EL (cell line): ENCODE measurements around the gene TMEM43.
"Not testable (repeated sequence)": the region's sequence is repeated elsewhere in the genome, so short reads cannot be mapped to it uniquely, and the experiment has no call there.

Source experiments
- DNase-seq: peaks from one replicate; pipeline ENCODE4 v3.0.0-alpha.2; 2016

The TMEM43 gene

GRCh38 chr3:14124615-14125192 is at the start of gene TMEM43, which contains the start of gene CHCHD4:
Gene TMEM43 (plus strand): TSS chr3:14125052. CDS start chr3:14125194, 142 bp downstream.
Gene CHCHD4 (minus strand): TSS chr3:14124870. CDS start chr3:14124676, 194 bp downstream.
- peak; percentile 99 for DNase-seq

GRCh38 chr3:14075233-14075632 is 49.6 kb upstream of the TMEM43 start:
- not testable (repeated sequence) for DNase-seq

- DNase-seq = no peak
Measured at GRCh38 chr3:14077310-14077709, 47.5 kb upstream of the TMEM43 start.

GRCh38 chr3:14082108-14082657 is 42.7 kb upstream of the TMEM43 start:
- DNase-seq = no peak

GRCh38 chr3:14087461-14087860 is 37.4 kb upstream of the TMEM43 start:
- not testable (repeated sequence) for DNase-seq

- not testable (repeated sequence) for DNase-seq
Measured at GRCh38 chr3:14091959-14092358, 32.9 kb upstream of the TMEM43 start.

- DNase-seq = no peak
Measured at GRCh38 chr3:14092464-14092863, 32.4 kb upstream of the TMEM43 start.

GRCh38 chr3:14093831-14094230 is 31.0 kb upstream of the TMEM43 start:
- DNase-seq = no peak

GRCh38 chr3:14096742-14097141 is 28.1 kb upstream of the TMEM43 start:
- no peak for DNase-seq

- no peak for DNase-seq
Measured at GRCh38 chr3:14097616-14098391, 27.0 kb upstream of the TMEM43 start.

- DNase-seq = not testable (repeated sequence)
Measured at GRCh38 chr3:14109821-14110220, 15.0 kb upstream of the TMEM43 start.

- DNase-seq = no peak
Measured at GRCh38 chr3:14110699-14111098, 14.2 kb upstream of the TMEM43 start.

- DNase-seq = no peak
Measured at GRCh38 chr3:14113965-14114635, 10.8 kb upstream of the TMEM43 start.

GRCh38 chr3:14117468-14118399 is 7.1 kb upstream of the TMEM43 start:
- no peak for DNase-seq

GRCh38 chr3:14118400-14119381 is 6.2 kb upstream of the TMEM43 start:
- no peak for DNase-seq

- no peak for DNase-seq
Measured at GRCh38 chr3:14119651-14120050, 5.2 kb upstream of the TMEM43 start.

GRCh38 chr3:14120111-14120920 is 4.5 kb upstream of the TMEM43 start:
- DNase-seq = no peak

GRCh38 chr3:14120921-14121448 is 3.9 kb upstream of the TMEM43 start:
- not testable (repeated sequence) for DNase-seq

GRCh38 chr3:14121859-14122258 is 3.0 kb upstream of the TMEM43 start:
- DNase-seq = no peak

GRCh38 chr3:14122301-14122700 is 2.6 kb upstream of the TMEM43 start:
- DNase-seq = no peak
